ENCODE data around the gene LPP.

DNA sequence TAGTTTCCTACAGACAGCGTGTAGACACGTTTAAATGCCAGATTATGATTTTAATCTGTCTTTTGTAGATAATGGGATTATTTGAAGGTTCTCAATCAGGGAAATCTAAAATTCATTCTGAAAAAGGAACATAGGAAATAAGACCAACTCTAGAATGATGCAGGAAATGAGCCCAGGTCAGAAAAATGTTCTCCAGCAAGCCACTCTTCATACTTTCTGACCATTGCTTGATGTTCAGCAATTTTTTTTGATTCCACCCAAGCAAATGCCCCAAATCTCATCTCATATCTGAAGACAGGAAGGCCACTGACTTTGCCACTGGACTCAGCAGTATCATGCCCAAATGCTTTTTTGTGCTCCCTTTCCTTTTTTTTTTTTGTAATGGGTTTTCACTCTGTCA is 373.4 kb downstream of the LPP start:
- TF ChIP-seq POLR2AphosphoS5 (IDR thresholded peaks at IDR 0.05; ENCODE audit: borderline replicate concordance, low read depth, low read length) (no peak), EZH2 (IDR thresholded peaks at IDR 0.05) (no peak), FOXP2 (optimal IDR thresholded peaks at IDR 0.05; ENCODE audit: control extremely low read depth, extremely low read length, insufficient read depth) (no peak)

Measured in SK-N-MC (cell line).